HG02840 (cell line): Measurements from ENCODE around the gene TINCR.
"Not testable (repeated sequence)": the region's sequence is repeated elsewhere in the genome, so short reads cannot be mapped to it uniquely, and the experiment has no call there.

ENCODE experiments used
- ATAC-seq: cut with Tn5 transposase; IDR thresholded peaks from one replicate; pipeline ENCODE4 v1.9.1; 2021; ENCODE audit warnings: mild to moderate bottlenecking, moderate library complexity, moderate number of reproducible peaks; ENCODE audit not compliant: unreplicated experiment, low FRiP score

TINCR gene

DNA sequence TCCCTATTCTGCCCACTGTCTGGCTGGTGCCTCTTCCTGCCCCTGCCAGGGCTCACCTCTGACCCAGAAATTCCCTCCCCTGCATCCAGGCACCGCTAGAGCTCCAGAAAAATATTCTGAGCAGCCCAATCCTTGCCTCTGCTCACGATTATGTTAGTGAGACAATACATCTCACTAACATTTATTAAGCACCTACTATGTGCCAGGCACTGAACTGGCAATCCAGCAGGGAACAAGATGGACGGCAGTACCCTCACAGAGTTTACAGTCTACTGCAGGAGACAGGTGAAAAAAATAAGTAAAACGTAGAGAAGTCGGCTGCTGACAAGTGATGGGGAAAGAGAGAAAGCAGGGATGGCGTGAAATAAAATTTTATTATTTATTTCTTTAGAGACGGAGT is 5.5 kb downstream of the TINCR start:
- no peak for ATAC-seq

DNA sequence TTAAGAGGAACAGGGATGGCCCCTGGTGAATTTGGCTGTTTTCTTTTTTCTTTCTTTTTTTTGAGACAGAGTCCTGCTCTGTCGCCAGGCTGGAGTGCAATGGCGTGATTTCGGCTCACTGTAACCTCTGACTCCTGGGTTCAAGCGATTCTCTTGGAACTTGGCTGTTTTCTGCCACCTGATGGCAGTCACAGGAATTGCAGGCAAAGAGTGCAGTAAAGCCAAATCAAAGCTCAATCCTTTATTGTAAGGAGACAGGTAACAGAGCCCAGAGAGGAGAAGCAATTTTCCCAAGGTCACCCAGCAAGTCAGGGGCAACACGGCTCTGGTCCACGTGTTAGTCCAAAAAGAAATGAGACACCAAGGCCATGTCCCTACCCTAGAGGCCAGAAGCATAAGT is 6.2 kb downstream of the TINCR start:
- ATAC-seq, result no peak

DNA sequence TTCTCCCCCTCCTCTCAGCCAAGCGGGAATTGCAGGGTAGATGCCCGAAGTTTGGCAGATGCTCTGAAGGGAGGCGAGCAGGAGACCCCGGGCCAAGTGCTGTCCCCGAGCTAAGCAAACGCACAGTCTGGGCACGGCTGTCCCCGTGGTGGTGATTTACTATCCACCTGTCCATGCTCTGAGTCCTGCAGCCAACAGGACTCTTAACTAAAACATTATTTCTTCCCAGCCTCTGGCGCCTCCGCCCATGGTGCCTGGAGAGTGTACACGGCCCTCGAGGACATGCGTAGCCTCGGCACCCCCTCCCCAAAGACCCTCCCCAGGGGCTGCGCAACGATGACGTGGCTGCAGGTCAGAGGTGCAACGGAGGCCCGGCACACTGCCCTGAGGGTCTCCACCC is 7.6 kb downstream of the TINCR start:
- no peak for ATAC-seq

DNA sequence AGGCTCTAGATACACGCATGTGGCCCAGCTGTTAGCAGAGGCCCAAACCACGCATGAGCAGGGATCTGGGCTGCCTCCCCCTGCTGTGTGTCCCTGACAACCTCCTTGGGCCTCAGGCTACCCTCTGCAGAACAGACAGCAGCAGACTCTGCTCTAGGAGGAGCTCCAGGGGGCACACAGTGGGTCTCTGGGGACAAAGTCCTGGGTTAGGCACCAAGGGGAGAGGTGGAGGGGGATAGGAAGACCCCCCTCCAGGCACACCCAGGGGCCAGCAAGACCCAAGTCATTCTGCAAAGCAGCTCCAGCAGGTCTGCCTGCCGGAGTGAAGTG is 8.0 kb downstream of the TINCR start:
- ATAC-seq, result no peak

DNA sequence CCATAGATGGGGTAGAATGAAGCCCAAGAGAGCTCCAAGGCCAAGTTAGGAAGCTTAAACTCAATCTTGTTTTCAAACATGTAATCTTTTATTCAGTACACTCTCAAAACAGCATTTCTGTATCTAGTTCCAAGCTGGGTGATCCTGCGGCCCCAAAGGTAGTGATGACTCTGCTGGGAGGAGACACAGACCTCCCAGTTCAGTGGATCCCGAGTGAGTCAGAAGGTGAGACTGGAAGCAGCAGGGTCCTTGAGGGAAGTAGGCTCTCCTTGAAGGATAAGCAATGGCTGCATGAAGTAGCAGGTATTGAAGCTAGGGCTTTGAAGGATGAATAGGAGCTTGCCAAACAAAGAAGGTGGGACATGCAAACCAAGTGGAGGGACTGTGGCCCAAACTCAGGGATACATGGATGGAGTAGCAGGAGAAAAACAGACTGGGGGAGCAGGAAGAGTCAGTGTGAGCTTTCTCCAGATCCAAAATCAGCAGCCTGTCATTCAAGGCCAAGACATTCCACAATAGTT is 9.6 kb downstream of the TINCR start:
- no peak for ATAC-seq

DNA sequence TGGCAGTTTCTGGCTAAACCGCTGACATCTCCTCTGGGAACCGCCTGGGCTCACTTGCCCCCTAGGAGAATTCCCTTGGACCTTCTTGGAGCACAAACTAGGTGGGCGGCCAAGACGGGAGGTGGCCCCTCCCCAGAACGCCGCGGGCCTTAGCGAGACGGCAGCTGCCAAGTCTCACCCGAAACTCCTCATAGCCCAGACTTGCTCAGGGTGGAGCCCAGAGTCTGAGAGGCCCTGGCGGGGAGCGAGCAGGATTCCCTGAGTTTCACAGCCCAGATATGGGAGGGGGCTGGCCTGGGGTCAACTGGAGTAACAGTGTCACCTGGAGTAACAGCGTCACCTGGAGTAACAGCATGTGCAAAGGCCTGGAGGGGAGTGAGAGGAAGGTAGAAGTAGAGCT is 10.1 kb downstream of the TINCR start:
- no peak for ATAC-seq

DNA sequence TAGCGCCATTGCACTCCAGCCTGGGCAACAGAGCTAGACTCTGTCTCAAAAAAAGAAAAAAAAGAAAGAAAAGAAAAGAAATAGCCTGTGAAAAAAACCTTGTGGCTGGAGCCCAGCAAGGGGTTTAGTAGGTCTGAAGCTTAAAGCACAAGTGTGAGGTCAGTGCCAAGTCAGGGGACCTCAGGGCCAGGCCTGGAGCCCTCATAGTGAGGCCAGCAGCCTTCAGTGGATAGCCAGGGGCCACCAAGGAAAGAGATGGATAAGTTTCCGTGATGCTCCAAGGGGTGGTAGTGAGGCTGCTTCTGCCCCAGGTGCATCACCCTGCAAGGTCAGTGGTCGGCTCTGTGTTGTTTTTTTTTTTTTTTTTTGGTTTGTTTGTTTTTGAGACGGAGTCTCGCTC is 12.9 kb downstream of the TINCR start:
- ATAC-seq, result no peak

DNA sequence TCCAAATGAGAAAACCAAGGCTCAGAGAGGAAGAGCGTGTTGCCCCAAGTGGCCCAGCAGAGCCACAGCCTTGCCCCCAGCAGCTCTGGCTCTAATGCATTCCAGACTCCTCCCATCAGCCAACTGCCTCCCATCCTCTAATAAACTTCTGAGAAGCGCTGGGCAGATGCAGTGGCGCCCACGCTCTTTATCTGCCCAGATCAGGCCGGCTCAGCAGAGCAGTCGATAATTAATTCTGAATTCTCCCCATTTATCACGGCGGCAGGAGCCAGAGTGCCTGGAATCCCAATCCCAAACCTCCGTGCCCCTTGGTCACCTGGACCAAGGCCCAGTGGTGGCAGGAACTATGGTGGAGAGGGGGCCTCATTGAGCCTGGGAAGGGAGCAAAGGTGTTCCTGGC is 13.9 kb downstream of the TINCR start:
- no peak for ATAC-seq

DNA sequence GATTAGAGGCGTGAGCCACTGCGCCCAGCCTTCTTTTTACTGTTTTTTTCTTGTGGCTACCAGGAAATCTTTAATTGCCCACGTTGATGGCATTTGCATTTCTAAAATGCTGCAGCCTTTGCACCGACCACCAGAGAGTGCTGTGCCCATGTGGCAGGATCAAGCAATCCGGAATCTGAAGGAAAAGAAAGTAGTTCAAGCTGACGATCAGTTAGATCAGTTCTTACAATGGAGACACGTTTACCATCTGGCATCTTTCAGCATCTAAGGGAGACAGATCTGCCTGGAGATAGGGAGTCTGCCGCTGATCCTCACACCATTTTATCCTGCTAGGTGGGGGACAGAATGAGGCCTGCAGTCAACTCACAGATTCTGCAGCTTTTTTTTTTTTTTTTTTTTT is 19.9 kb downstream of the TINCR start:
- ATAC-seq, result no peak

DNA sequence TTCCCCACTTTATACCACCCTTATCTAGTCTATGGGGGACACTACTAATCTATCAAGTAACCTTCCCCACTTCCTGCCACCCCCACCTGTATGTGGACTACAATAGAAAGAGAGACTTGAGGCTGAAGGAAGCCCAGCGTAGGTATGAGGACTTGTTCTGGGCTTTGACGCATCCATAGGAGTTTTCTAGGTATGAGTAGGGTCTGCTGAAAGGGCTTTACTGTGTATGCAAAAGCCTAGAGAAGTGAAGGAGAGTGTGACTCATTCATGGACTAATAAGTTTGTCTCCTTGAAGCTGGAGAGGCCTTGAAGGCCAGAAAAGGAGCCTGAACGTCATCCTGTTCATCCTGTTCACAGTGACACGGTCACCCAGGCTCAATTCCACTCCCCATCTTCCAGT is 21.8 kb downstream of the TINCR start:
- ATAC-seq, result no peak

DNA sequence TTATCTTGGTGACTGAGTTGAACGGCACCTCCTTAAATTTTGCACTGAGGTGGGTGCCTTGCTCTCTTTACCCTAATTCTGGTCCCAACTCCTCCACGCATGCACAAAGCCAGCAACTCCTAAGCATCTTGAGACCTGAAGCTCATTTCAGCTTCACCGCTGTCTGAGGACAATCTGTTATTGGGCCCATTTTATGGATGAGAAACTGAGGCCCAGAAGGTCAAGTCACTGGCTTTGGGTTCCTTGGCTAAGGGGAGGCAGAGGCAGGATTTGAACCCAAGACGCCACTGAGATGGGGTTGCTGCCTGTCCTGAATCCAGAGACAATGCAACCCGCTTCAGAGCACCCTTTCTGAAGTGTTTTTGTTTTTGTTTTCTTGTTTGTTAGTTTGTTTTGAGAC is 22.7 kb downstream of the TINCR start:
- ATAC-seq, result no peak

DNA sequence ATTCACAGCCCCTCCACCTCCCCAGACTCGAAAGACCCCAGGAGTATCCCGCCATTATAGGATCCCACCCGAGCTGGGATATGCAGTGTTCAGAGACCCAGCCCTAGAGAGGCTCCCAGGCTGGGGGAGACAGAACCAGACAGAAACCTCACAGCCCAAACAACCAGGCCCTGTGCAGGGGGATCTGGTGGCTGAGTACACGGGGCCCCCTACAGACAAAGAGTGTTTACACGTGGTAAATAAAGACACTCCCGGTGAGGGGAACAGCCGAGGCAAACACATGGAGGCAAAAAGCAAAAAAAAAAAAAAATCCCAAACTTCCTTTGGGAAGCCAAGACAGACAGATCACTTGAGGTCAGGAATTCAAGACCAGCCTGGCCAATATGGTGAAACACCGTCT is 25.1 kb downstream of the TINCR start:
- ATAC-seq, result no peak

DNA sequence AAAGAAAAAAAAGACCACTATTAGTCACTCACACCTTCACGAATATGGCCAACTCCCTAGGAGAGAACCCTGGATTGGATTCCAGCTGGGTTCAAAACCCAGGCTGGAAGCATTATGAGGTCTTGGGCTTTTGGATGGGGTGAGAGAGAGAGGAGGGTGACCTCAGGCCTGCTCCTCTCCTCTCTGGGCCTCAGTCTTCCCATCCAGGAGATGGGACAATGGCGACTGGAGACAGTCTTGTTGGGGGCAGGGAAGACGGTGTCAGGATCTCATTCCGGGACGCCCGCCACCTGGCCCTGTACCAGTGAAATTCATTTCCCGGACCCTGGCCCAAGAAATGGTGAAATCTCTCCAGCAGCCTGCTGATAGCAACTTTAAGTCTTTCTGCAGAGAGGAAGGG is 26.3 kb downstream of the TINCR start:
- no peak for ATAC-seq

DNA sequence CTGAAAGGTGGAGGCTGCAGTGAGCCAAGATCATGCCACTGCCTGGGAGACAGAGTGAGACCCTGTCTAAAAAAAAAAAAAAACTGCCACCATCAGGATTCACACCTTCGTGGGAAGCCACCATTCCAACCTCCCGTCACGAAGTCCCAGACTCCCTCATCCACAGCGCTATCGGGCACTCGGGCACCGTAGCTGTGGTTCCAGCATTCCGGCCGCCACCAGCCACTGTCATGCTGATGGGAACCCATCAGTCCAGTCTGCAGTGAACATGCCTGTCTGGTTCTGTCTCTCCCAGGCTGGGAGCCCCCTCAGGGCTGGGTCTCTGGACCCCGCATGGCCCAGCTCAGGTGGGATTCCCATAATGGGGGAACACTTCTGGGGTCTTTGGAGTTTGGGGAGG is 27.5 kb downstream of the TINCR start:
- ATAC-seq, result no peak

DNA sequence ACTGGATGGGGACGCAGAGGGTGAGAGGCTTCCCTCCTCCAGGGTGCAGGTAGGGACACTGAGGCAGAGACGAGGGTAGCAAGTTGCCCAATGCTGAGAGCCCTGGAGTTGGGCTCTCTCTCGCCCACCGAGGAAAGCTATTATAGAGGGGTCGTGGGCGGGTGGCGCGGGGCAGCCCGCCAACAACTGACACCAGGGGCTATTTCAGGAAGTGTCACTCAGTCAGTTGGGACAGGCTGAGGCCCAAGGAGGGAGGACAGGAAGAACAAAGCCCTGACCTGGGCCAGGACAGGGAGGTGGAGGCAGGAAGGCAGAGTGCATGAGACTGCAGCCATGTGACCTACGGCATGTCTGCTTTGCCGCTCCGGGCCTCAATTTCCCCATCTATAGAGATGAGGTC is 29.9 kb downstream of the TINCR start:
- ATAC-seq, result no peak

DNA sequence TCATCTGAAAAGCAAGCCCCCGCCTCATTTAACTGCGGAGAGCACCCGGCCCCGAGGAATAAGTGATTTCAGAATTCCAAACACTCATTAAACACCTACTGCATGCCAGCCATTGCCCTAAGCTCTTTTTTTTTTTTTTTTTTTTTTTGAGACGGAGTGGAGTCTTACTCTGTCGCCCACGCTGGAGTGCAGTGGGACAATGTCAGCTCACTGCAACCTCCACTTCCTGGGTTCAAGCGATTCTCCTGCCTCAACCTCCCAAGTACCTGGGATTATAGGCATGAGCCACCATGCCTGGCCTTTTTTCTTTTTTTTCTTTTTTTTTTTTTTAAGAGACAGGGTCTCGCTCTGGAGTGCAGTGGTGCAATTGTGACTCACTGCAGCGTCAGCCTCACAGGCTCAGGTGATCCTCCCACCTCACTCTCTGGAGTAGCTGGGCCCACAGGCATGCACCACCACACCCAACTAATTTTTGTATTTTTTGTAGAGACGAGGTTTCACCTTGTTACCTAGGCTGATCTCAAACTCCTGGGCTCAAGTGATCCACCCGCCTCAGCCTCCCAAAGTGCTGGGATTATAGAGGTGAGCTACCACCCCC is 30.7 kb downstream of the TINCR start:
- not testable (repeated sequence) for ATAC-seq

DNA sequence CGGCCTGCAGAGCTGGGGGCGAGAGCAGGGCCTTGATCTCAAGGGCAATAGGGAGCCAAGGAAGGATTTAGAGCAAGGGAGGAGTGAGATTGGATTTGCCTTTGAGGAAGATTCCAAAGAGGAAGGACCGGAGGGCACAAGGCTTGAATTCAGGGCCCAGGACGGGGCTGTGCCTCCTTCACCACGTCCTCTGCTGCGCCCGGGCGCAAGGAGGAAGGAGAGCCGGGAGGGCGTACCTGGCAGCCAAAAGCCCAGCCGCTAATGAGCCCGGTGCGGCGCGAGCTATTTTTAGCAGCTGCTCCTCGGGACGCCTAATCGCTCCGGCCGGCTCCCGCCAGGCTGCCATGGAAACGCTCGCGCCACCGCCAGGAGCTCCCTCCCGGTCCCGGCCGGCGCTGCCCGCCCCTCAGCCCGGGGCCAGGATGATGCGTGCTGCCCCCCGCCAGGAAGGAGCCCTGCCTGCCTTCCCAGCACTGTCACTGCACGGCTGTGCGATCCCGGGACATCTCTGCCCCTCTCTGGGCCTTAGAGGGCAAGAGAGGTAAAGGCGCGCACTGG is 31.3 kb downstream of the TINCR start:
- ATAC-seq, result no peak

DNA sequence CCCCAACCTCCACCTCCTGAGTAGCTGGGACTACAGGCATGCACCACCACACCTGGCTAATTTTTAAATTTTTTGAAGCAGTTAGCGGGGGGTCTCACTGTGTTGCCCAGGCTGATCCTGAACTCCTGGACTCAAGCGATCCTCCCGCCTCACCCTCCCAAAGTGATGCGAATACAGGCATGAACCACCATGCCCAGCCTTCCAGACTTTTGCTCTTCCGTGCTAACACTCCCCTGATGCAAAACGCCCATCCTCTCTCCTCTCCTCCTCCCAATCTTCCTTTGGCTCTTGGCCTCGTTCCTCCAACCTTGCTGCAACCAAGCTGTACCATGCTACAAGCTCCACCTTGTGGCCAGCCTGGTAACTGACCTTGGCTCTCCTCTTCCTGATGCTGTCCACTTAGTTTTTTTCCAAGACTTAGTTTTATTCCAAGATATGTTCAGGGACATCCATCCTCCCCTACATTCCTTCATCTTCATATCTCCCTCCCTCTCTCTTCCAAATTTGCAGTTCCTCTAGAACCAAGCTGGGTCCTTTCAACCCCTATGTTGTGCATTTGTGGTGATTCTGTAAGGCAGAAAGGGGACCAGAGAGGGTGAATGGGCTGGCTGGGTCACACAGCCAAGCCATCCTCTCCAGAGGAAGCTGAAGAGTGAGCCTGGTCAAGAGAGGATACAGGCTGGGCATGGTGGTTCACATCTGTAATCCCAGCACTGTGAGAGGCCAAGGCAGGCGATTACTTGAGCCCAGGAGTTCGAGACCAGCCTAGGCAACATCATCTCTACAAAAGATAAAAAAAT is 32.8 kb downstream of the TINCR start:
- ATAC-seq, result no peak

DNA sequence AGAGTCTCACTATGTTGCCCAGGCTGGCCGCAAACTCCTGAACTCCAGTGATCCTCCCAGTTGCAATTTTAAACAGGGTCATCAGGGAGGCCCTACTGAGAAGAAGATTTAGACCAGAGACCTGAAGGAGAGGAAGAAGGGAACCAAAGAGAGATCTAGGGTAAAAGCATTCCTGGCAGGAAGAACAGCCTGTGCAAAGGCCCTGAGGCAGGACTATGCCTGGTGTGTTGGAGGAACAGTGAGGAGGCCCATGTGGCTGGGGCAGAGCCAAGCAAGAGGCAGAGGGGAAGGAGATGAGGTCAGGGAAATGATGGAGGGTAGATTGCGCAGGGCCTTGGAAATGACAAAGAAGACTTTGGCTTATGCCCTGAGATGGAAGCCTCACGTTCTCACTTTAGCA is 34.5 kb downstream of the TINCR start:
- ATAC-seq, result no peak

DNA sequence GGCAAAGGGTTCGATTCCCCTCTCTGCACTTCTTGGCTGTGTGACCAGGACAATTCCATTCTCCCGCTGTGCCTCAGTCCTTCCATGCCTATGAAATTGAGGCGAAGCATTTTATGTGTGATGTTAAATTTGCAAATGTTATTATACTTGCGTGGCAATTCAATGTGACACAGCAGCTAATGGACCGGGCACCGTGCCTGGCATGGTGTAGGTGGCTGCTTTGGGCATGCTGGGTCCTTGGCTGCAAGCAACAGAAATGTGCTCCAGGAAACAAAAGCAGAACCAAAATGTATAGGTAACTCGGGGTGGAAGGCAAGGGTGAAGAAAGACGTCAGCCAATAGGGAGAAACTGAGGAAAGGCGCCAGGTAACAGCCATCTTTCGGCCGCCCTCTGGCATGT is 37.1 kb downstream of the TINCR start:
- ATAC-seq, result no peak

DNA sequence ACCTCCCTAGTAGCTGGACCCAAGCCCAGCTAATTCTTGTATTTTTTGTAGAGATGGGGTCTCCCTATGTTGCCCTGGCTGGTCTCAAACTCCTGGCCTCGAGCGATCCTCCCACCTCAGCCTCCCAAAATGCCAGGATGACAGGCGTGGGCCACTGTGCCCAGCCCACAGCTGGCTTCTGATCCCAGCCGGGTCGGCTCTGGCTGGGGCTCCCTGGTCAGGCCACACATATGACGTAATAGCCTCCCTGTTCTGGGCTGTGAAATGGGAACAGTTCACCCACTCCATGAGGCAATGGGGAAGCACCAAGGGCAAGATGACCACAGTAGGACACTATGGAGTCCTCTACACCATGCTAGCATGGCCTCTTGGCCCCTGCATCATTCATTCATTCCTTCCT is 41.1 kb downstream of the TINCR start:
- no peak for ATAC-seq

DNA sequence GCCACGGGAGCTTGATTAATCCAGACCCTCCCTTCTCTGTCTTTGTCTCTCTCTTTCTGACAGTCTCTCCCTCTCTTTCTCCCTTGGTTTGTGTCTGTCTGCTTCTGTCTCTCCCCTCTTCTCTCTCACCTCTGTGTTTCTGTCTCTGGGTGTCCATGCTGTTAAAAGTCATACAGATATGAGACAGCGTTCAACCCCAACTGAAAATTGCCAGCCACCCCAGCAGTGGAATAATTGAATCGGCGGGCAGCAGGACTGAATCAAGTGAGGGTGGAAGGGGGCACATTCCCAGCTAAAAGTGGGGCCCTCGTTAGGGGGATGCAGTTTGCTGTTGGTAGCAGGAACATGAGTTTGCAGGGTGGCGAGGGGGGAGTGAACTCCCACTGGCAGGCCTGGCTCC is 43.7 kb downstream of the TINCR start:
- no peak for ATAC-seq
